Measurements from ENCODE around the gene PPEF2. TPM values are rescaled to one million over a fixed set of nuclear protein-coding genes. Genes with fewer than 3 reads are reported as not detected.
A peak's percentile ranks its signal among the peaks of the same experiment; 100 is the strongest.

PPEF2 gene
- total and polyA plus RNA-seq, 4 donors: 0.17 TPM; not detected in 3

GRCh38 chr4:75924309-75924827 lies 22.1 kb upstream of the PPEF2 start:
- Histone ChIP-seq H3K4me1 (ENCODE audit: control insufficient read depth in 4 of 4, insufficient read depth in 4 of 4, low read length in 3 of 4) (peaks cover 11 to 43% (median 30%) of the 10 kb centered on the region in 4 donors), H3K27me3 (ENCODE audit: control insufficient read depth in 4 of 4, insufficient read depth in 4 of 4, low read length in 3 of 4) (no peaks in the 10 kb centered on the region), H3K9me3 (ENCODE audit: control insufficient read depth in 4 of 4, low read length in 3 of 4) (no peaks in the 10 kb centered on the region), H3K27ac (ENCODE audit: low read depth in 1 of 2, low read length in 2 of 2) (no peak overlapping the region), H3K36me3 (ENCODE audit: control insufficient read depth in 4 of 4, insufficient read depth in 3 of 4, low read depth in 1 of 4, low read length in 3 of 4) (peaks cover 0 to 8% (median 4%) of the 10 kb centered on the region in 4 donors), H3K4me3 (ENCODE audit: low read depth in 1 of 3, low read length in 3 of 3) (no peak overlapping the region), H3K9ac (ENCODE audit: low read depth in 1 of 2, low read length in 2 of 2) (no peak overlapping the region)
- DNase-seq (ENCODE audit: low spot score): no peak
- WGBS: 84% methylated on average over 5 of the region's 5 CpGs
- TF ChIP-seq CTCF (IDR thresholded peaks at IDR 0.05; ENCODE audit: low read depth, low read length, missing input control) (no peak), SP1 (IDR thresholded peaks at IDR 0.05) (no peak), RXRA (IDR thresholded peaks at IDR 0.05) (no peak), JUND (IDR thresholded peaks at IDR 0.05) (no peak), HNF4G (IDR thresholded peaks at IDR 0.05) (no peak), ZBTB33 (IDR thresholded peaks at IDR 0.05) (no peak), NR2F2 (IDR thresholded peaks at IDR 0.05) (no peak), RAD21 (IDR thresholded peaks at IDR 0.05) (no peak), FOXA2 (IDR thresholded peaks at IDR 0.05) (no peak), TAF1 (conservative IDR thresholded peaks at IDR 0.05) (no peak)

- 46% methylated on average over 1 of the region's 1 CpG for WGBS
- TF ChIP-seq FOXA2 (IDR thresholded peaks at IDR 0.05): peak; percentile 22
- peak in 1 of 2 donors; percentile 29 for TF ChIP-seq JUND (IDR thresholded peaks at IDR 0.05)
- TF ChIP-seq, protein P1, sequence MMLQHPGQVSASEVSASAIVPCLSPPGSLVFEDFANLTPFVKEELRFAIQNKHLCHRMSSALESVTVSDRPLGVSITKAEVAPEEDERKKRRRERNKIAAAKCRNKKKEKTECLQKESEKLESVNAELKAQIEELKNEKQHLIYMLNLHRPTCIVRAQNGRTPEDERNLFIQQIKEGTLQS (IDR thresholded peaks at IDR 0.05): peak; percentile 66
- peak; percentile 52 for TF ChIP-seq SP1 (IDR thresholded peaks at IDR 0.05)
- peak; percentile 15 for TF ChIP-seq NR2F2 (IDR thresholded peaks at IDR 0.05)
- TF ChIP-seq YY1 (IDR thresholded peaks at IDR 0.05): peak; percentile 49
- peak; percentile 30 to 41 for TF ChIP-seq RAD21 (IDR thresholded peaks at IDR 0.05)
- TF ChIP-seq HNF4G (IDR thresholded peaks at IDR 0.05): no peak
- no peak for TF ChIP-seq TAF1 (conservative IDR thresholded peaks at IDR 0.05)
- no peak for TF ChIP-seq EGR1 (IDR thresholded peaks at IDR 0.05; ENCODE audit: low read depth in 2 of 2)
- TF ChIP-seq, protein P2, sequence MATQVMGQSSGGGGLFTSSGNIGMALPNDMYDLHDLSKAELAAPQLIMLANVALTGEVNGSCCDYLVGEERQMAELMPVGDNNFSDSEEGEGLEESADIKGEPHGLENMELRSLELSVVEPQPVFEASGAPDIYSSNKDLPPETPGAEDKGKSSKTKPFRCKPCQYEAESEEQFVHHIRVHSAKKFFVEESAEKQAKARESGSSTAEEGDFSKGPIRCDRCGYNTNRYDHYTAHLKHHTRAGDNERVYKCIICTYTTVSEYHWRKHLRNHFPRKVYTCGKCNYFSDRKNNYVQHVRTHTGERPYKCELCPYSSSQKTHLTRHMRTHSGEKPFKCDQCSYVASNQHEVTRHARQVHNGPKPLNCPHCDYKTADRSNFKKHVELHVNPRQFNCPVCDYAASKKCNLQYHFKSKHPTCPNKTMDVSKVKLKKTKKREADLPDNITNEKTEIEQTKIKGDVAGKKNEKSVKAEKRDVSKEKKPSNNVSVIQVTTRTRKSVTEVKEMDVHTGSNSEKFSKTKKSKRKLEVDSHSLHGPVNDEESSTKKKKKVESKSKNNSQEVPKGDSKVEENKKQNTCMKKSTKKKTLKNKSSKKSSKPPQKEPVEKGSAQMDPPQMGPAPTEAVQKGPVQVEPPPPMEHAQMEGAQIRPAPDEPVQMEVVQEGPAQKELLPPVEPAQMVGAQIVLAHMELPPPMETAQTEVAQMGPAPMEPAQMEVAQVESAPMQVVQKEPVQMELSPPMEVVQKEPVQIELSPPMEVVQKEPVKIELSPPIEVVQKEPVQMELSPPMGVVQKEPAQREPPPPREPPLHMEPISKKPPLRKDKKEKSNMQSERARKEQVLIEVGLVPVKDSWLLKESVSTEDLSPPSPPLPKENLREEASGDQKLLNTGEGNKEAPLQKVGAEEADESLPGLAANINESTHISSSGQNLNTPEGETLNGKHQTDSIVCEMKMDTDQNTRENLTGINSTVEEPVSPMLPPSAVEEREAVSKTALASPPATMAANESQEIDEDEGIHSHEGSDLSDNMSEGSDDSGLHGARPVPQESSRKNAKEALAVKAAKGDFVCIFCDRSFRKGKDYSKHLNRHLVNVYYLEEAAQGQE (IDR thresholded peaks at IDR 0.05): no peak
- no peak for TF ChIP-seq FOXA1 (IDR thresholded peaks at IDR 0.05)
- TF ChIP-seq ZBTB33 (IDR thresholded peaks at IDR 0.05): peak; percentile 71
- TF ChIP-seq MAX (IDR thresholded peaks at IDR 0.05): no peak
- no peak for TF ChIP-seq CTCF (IDR thresholded peaks at IDR 0.05; ENCODE audit: low read depth, low read length, missing input control)
- peak; percentile 59 to 73 for TF ChIP-seq HNF4A (conservative IDR thresholded peaks at IDR 0.05)
- TF ChIP-seq GABPA (IDR thresholded peaks at IDR 0.05 in 1 of 2, conservative IDR thresholded peaks at IDR 0.05 in 1 of 2): peak in 1 of 2 donors; percentile 46
- peak; percentile 78 to 87 for TF ChIP-seq RXRA (IDR thresholded peaks at IDR 0.05)
- H3K27ac ChIP-seq (ENCODE audit: low read depth in 1 of 2, low read length in 2 of 2): no peak overlapping the region
- DNase-seq (ENCODE audit: low spot score): no peak
- no peaks in the 10 kb centered on the region for H3K27me3 ChIP-seq (ENCODE audit: control insufficient read depth in 4 of 4, insufficient read depth in 4 of 4, low read length in 3 of 4)
- H3K4me1 ChIP-seq (ENCODE audit: control insufficient read depth in 4 of 4, insufficient read depth in 4 of 4, low read length in 3 of 4): peaks cover 11 to 43% (median 30%) of the 10 kb centered on the region in 4 donors
- no peak overlapping the region for H3K4me3 ChIP-seq (ENCODE audit: low read depth in 1 of 3, low read length in 3 of 3)
- H3K36me3 ChIP-seq (ENCODE audit: control insufficient read depth in 4 of 4, insufficient read depth in 3 of 4, low read depth in 1 of 4, low read length in 3 of 4): peaks cover 0 to 8% (median 2%) of the 10 kb centered on the region in 4 donors
- no peaks in the 10 kb centered on the region for H3K9me3 ChIP-seq (ENCODE audit: control insufficient read depth in 4 of 4, low read length in 3 of 4)
- no peak overlapping the region for H3K9ac ChIP-seq (ENCODE audit: low read depth in 1 of 2, low read length in 2 of 2)
Measured at GRCh38 chr4:75922588-75922987, 20.3 kb upstream of the PPEF2 start.
